Lower leg skin (tissue), 3 donors: ENCODE results near the gene EPS8L3.

Experiments
- POLR2A ChIP-seq, 2 donors: fragments of 450-650 bp; IDR thresholded peaks; one replicate each; pipeline ENCODE4 v1.6.1; 2016 to 2017; ENCODE audit warnings: antibody characterized with exemption in 2 of 2, mild to moderate bottlenecking in 1 of 2, moderate library complexity in 1 of 2
- TF ChIP-seq, protein P1 (sequence below), 3 donors: fragments of 450-650 bp; IDR thresholded peaks; one replicate each; pipeline ENCODE4 v1.5.1; 2016; ENCODE audit warnings: antibody characterized with exemption in 3 of 3, mild to moderate bottlenecking in 3 of 3, moderate library complexity in 2 of 3

DNA sequence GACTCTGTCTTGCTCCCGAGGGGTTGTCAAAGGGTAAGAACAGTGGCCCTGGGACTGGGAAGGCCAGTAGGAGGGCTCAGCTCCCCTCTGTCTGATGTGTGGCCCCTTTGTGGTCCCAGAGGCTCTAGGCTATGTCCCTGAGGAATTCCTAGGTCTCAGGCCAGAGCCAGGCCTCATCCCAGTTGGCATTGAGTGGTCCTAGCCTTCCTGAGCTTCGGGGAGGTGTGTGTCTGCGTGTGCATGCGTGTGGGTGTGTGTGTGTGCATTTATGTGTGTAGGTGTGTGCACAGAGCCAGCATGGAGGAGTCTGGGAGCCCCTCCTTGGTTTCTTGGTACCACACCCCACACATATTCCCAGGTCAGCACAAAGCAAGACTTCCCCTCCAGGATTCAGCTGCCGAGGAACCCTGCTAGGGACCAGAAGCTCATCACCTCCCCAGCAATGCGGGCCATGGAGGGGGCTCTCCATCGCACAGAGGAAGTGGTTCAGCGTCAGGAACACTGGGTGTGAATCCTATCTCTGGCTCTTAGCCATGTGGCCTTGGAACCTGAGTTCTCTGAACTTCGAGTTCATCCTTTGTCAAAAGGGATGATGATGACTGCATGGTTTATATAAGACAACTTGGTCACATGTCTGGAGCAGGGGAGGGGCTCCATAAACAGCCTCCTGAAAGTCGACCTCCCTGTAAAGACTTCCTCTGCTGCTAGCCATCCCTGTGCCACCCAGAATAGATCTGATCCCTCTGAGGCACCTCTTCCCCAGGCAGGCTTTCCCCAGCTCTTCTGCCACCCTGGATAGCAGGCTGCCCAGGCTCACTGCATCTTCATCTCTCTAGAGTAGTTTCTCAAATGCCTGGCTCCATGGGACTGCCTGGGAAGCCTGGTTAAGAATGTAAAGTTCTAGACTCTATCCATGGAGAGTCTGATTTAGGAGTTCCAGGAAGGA lies 8.3 kb upstream of the EPS8L3 start:
- TF ChIP-seq, protein P1, sequence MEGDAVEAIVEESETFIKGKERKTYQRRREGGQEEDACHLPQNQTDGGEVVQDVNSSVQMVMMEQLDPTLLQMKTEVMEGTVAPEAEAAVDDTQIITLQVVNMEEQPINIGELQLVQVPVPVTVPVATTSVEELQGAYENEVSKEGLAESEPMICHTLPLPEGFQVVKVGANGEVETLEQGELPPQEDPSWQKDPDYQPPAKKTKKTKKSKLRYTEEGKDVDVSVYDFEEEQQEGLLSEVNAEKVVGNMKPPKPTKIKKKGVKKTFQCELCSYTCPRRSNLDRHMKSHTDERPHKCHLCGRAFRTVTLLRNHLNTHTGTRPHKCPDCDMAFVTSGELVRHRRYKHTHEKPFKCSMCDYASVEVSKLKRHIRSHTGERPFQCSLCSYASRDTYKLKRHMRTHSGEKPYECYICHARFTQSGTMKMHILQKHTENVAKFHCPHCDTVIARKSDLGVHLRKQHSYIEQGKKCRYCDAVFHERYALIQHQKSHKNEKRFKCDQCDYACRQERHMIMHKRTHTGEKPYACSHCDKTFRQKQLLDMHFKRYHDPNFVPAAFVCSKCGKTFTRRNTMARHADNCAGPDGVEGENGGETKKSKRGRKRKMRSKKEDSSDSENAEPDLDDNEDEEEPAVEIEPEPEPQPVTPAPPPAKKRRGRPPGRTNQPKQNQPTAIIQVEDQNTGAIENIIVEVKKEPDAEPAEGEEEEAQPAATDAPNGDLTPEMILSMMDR (IDR thresholded peaks at IDR 0.05): no peak
- TF ChIP-seq POLR2A (IDR thresholded peaks at IDR 0.05): no peak
